ENCODE data around the gene DUSP6. TPM values are rescaled to one million over a fixed set of nuclear protein-coding genes. Genes with fewer than 3 reads are reported as not detected.

DUSP6 gene
- total and polyA plus RNA-seq, 4 experiments from 2014 or later, result 0.90 to 2.2 (median 1.7) TPM

GRCh38 chr12:89351489-89352241 lies 636 bp downstream of the DUSP6 start:
- no peaks in the 10 kb centered on the region for H3K27me3 ChIP-seq (ENCODE audit: insufficient read depth, low read length)
- H3K36me3 ChIP-seq (ENCODE audit: insufficient read depth, low read length), result no peaks in the 10 kb centered on the region
- H3K27ac ChIP-seq (ENCODE audit: low read depth, low read length), result peak overlapping the region; percentile 68
- H3K27ac Mint-ChIP-seq, result peak overlapping the region; percentile 86 to 95 (median 92)
- H3K4me3 Mint-ChIP-seq, result peak overlapping the region; percentile 87 to 98 (median 92)
- intact Hi-C loops (cut with micrococcal nuclease), result loop anchor here (1.0 to 5.0 kb wide), 11 partner anchors 46 to 1209 kb away; partner anchors contain the start of genes CEP290, POC1B and TMTC3
- H3K27me3 Mint-ChIP-seq, result no peaks in the 10 kb centered on the region
- H3K4me1 Mint-ChIP-seq, result peaks cover 34 to 66% (median 47%) of the 10 kb centered on the region in 4 donors
- DNase-seq, result peak; percentile 38 to 51 (median 48)
- peaks cover 58% of the 10 kb centered on the region for H3K4me1 ChIP-seq (ENCODE audit: insufficient read depth, low read length)
- POLR2A ChIA-PET (ENCODE audit: partially characterized antibody), result interaction anchor here (0.8 to 2.7 kb wide), 14 partner anchors 21 to 512 kb away, joined by 3 to 16 read pairs (median 6); partner anchors contain the start of genes ATP2B1, GALNT4 and POC1B
- no peaks in the 10 kb centered on the region for H3K9me3 ChIP-seq (ENCODE audit: control insufficient read depth in 1 of 2, low read length in 2 of 2)
- H3K9me3 Mint-ChIP-seq, result peaks cover 0 to 1% (median 0%) of the 10 kb centered on the region in 8 donors
- H3K4me3 ChIP-seq (ENCODE audit: low read length in 2 of 2), result peak overlapping the region; percentile 70 to 83
- CTCF ChIA-PET (ENCODE audit: partially characterized antibody), result interaction anchor here (0.8 to 2.4 kb wide), 7 partner anchors 106 to 334 kb away, joined by 3 to 10 read pairs (median 5); partner anchors contain the start of gene GALNT4
- peaks cover 0 to 8% of the 10 kb centered on the region in 2 donors for H3K36me3 Mint-ChIP-seq

GRCh38 chr12:89350630-89351488 lies 1.4 kb downstream of the DUSP6 start:
- intact Hi-C loops (cut with micrococcal nuclease), result loop anchor here (5.0 kb wide), 4 partner anchors 46 to 1209 kb away; partner anchors contain the start of genes CEP290 and TMTC3
- ChIA-PET POLR2A (ENCODE audit: partially characterized antibody) (interaction anchor here (1.3 to 2.7 kb wide), 5 partner anchors 70 to 513 kb away, joined by 4 to 16 read pairs (median 10); partner anchors contain the start of genes ATP2B1 and GALNT4), CTCF (ENCODE audit: partially characterized antibody) (interaction anchor here (1.0 to 1.4 kb wide), 2 partner anchors 111 to 120 kb away, joined by 4 to 5 read pairs; no protein-coding TSS in a partner anchor)
- Histone ChIP-seq H3K36me3 (ENCODE audit: insufficient read depth, low read length) (no peaks in the 10 kb centered on the region), H3K9me3 (ENCODE audit: control insufficient read depth in 1 of 2, low read length in 2 of 2) (no peaks in the 10 kb centered on the region), H3K4me3 (ENCODE audit: low read length in 2 of 2) (peak overlapping the region; percentile 70 to 83), H3K4me1 (ENCODE audit: insufficient read depth, low read length) (peaks cover 66% of the 10 kb centered on the region), H3K27ac (ENCODE audit: low read depth, low read length) (peak overlapping the region; percentile 68), H3K27me3 (ENCODE audit: insufficient read depth, low read length) (no peaks in the 10 kb centered on the region)
- Mint-ChIP-seq H3K4me1 (peaks cover 41 to 74% (median 53%) of the 10 kb centered on the region in 4 donors), H3K9me3 (peaks cover 0 to 1% (median 0%) of the 10 kb centered on the region in 8 donors), H3K36me3 (peaks cover 0 to 8% of the 10 kb centered on the region in 2 donors), H3K27ac (peak overlapping the region; percentile 62 to 94 (median 90)), H3K27me3 (no peaks in the 10 kb centered on the region), H3K4me3 (peak overlapping the region; percentile 87 to 98 (median 92))
- DNase-seq, result peak in 3 of 5 donors; percentile 17 to 46 (median 28)

- Histone ChIP-seq H3K36me3 (ENCODE audit: insufficient read depth, low read length) (no peaks in the 10 kb centered on the region), H3K27me3 (ENCODE audit: insufficient read depth, low read length) (no peaks in the 10 kb centered on the region), H3K4me3 (ENCODE audit: low read length in 2 of 2) (peak overlapping the region in 1 of 2 donors; percentile 83), H3K4me1 (ENCODE audit: insufficient read depth, low read length) (peaks cover 71% of the 10 kb centered on the region), H3K9me3 (ENCODE audit: control insufficient read depth in 1 of 2, low read length in 2 of 2) (no peaks in the 10 kb centered on the region), H3K27ac (ENCODE audit: low read depth, low read length) (no peak overlapping the region)
- no peak for DNase-seq
- POLR2A ChIA-PET (ENCODE audit: partially characterized antibody), result interaction anchor here (1.3 to 2.7 kb wide), 2 partner anchors 106 to 359 kb away, joined by 4 to 16 read pairs; partner anchors contain the start of gene ATP2B1
- intact Hi-C loops (cut with micrococcal nuclease), result loop anchor here (5.0 kb wide), 4 partner anchors 47 to 1208 kb away; partner anchors contain the start of genes CEP290 and TMTC3
- Mint-ChIP-seq H3K27me3 (no peaks in the 10 kb centered on the region), H3K4me3 (peak overlapping the region; percentile 87 to 98 (median 92)), H3K4me1 (peaks cover 43 to 80% (median 53%) of the 10 kb centered on the region in 4 donors), H3K36me3 (peaks cover 0 to 8% of the 10 kb centered on the region in 2 donors), H3K9me3 (peaks cover 0 to 1% (median 0%) of the 10 kb centered on the region in 8 donors), H3K27ac (peak overlapping the region in 3 of 7 donors; percentile 83 to 94 (median 90))
- CTCF ChIA-PET (ENCODE audit: partially characterized antibody), result interaction anchor here (1.4 kb wide), 1 partner anchor 331 kb away, joined by 4 read pairs; no protein-coding TSS in a partner anchor
Measured at GRCh38 chr12:89350260-89350629, 2.1 kb downstream of the DUSP6 start.

- Histone ChIP-seq H3K36me3 (ENCODE audit: insufficient read depth, low read length) (no peaks in the 10 kb centered on the region), H3K4me1 (ENCODE audit: insufficient read depth, low read length) (peaks cover 71% of the 10 kb centered on the region), H3K4me3 (ENCODE audit: low read length in 2 of 2) (peak overlapping the region in 1 of 2 donors; percentile 83), H3K9me3 (ENCODE audit: control insufficient read depth in 1 of 2, low read length in 2 of 2) (no peaks in the 10 kb centered on the region), H3K27ac (ENCODE audit: low read depth, low read length) (no peak overlapping the region), H3K27me3 (ENCODE audit: insufficient read depth, low read length) (no peaks in the 10 kb centered on the region)
- Mint-ChIP-seq H3K4me1 (peaks cover 42 to 82% (median 51%) of the 10 kb centered on the region in 4 donors), H3K27me3 (no peaks in the 10 kb centered on the region), H3K27ac (peak overlapping the region in 1 of 7 donors; percentile 94), H3K9me3 (peaks cover 0 to 1% (median 0%) of the 10 kb centered on the region in 8 donors), H3K4me3 (peak overlapping the region in 6 of 8 donors; percentile 26 to 98 (median 92)), H3K36me3 (peaks cover 0 to 8% of the 10 kb centered on the region in 2 donors)
- ChIA-PET CTCF (ENCODE audit: partially characterized antibody) (interaction anchor here (1.4 kb wide), 1 partner anchor 331 kb away, joined by 4 read pairs; no protein-coding TSS in a partner anchor), POLR2A (ENCODE audit: partially characterized antibody) (no interaction called here)
- DNase-seq, result no peak
- intact Hi-C loops (cut with micrococcal nuclease), result loop anchor here (5.0 kb wide), 4 partner anchors 47 to 1208 kb away; partner anchors contain the start of genes CEP290 and TMTC3
Measured at GRCh38 chr12:89349814-89350213, 2.5 kb downstream of the DUSP6 start.

GRCh38 chr12:89348894-89349699 lies 3.2 kb downstream of the DUSP6 start:
- Mint-ChIP-seq H3K27me3 (no peaks in the 10 kb centered on the region), H3K27ac (peak overlapping the region in 1 of 7 donors; percentile 94), H3K4me3 (peak overlapping the region in 1 of 8 donors; percentile 51), H3K36me3 (peaks cover 0 to 8% of the 10 kb centered on the region in 2 donors), H3K4me1 (peaks cover 36 to 81% (median 46%) of the 10 kb centered on the region in 4 donors), H3K9me3 (peaks cover 0 to 1% (median 0%) of the 10 kb centered on the region in 8 donors)
- no peak overlapping the region for H3K4me3 ChIP-seq (ENCODE audit: low read length in 2 of 2)
- H3K27me3 ChIP-seq (ENCODE audit: insufficient read depth, low read length), result no peaks in the 10 kb centered on the region
- ChIA-PET POLR2A (ENCODE audit: partially characterized antibody) (interaction anchor here (0.5 kb wide), 1 partner anchor 128 kb away, joined by 3 read pairs; no protein-coding TSS in a partner anchor), CTCF (ENCODE audit: partially characterized antibody) (interaction anchor here (1.4 kb wide), 1 partner anchor 330 kb away, joined by 4 read pairs; no protein-coding TSS in a partner anchor)
- no peak overlapping the region for H3K27ac ChIP-seq (ENCODE audit: low read depth, low read length)
- intact Hi-C loops (cut with micrococcal nuclease), result no loop called here
- no peaks in the 10 kb centered on the region for H3K9me3 ChIP-seq (ENCODE audit: control insufficient read depth in 1 of 2, low read length in 2 of 2)
- no peak for DNase-seq
- H3K4me1 ChIP-seq (ENCODE audit: insufficient read depth, low read length), result peaks cover 66% of the 10 kb centered on the region
- no peaks in the 10 kb centered on the region for H3K36me3 ChIP-seq (ENCODE audit: insufficient read depth, low read length)

GRCh38 chr12:89347325-89347829 lies 4.9 kb downstream of the DUSP6 start:
- Mint-ChIP-seq H3K27ac (no peak overlapping the region), H3K9me3 (no peaks in the 10 kb centered on the region), H3K36me3 (peaks cover 0 to 3% of the 10 kb centered on the region in 2 donors), H3K27me3 (no peaks in the 10 kb centered on the region), H3K4me3 (peak overlapping the region in 1 of 8 donors; percentile 84), H3K4me1 (peaks cover 30 to 71% (median 41%) of the 10 kb centered on the region in 4 donors)
- no peaks in the 10 kb centered on the region for H3K9me3 ChIP-seq (ENCODE audit: control insufficient read depth in 1 of 2, low read length in 2 of 2)
- POLR2A ChIA-PET (ENCODE audit: partially characterized antibody), result interaction anchor here (2.2 kb wide), 1 partner anchor 103 kb away, joined by 9 read pairs; no protein-coding TSS in a partner anchor
- CTCF ChIA-PET (ENCODE audit: partially characterized antibody), result no interaction called here
- H3K4me1 ChIP-seq (ENCODE audit: insufficient read depth, low read length), result peaks cover 58% of the 10 kb centered on the region
- H3K27ac ChIP-seq (ENCODE audit: low read depth, low read length), result no peak overlapping the region
- intact Hi-C loops (cut with micrococcal nuclease), result no loop called here
- no peak overlapping the region for H3K4me3 ChIP-seq (ENCODE audit: low read length in 2 of 2)
- H3K27me3 ChIP-seq (ENCODE audit: insufficient read depth, low read length), result no peaks in the 10 kb centered on the region
- no peak for DNase-seq
- no peaks in the 10 kb centered on the region for H3K36me3 ChIP-seq (ENCODE audit: insufficient read depth, low read length)
